GM12872 (cell line): ENCODE results near the gene GJB5.

Experiments
- CTCF ChIP-seq: IDR thresholded peaks from 3 replicates; pipeline ENCODE4 v1.5.1; 2011; ENCODE audit warnings: low read depth, mild to moderate bottlenecking, low read length, moderate library complexity; ENCODE audit not compliant: insufficient read depth

The GJB5 gene

DNA sequence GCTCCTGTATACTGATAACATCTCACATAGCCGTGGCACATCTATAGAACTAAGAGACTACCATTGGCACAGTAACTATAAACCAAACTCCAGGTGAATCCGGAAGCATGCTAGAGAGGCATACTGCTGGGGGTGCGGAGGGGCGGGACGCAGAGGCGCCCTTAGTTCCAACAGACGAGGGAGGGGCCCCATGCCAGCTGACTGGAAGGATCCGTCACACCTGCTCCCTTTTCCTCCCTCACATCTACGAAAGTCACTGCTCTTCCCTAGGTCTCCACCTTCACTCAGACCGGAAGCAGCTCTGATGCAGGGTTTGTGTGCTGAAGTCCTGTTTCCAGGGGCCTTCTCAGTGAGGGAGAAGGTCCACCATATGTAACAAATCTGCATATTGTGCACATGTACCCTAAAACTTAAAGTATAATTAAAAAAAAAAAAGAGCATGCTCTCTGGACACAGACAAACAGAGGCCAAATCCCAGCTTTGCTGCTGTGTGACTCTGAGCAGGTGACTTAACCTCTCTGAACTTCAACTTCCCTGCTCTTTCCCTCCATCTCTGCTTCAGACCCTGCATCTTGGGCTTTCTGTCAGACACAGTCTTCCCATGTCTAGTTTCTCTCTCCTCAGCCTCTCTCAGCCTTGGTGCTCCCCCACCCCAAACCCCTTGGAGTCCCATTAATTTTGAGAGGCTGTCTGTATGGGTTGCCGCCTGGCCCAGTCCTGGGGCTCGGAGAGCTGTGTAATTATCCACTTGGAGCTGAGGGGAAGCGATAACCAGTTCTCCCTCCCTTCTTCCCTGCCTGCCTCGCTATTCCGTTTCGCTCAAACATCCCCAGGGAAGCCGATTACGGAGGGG, 7.8 kb upstream of the GJB5 start:
- no peak for TF ChIP-seq CTCF

GRCh38 chr1:34747638-34747941, 7.3 kb upstream of the GJB5 start:
- TF ChIP-seq CTCF, result no peak

DNA sequence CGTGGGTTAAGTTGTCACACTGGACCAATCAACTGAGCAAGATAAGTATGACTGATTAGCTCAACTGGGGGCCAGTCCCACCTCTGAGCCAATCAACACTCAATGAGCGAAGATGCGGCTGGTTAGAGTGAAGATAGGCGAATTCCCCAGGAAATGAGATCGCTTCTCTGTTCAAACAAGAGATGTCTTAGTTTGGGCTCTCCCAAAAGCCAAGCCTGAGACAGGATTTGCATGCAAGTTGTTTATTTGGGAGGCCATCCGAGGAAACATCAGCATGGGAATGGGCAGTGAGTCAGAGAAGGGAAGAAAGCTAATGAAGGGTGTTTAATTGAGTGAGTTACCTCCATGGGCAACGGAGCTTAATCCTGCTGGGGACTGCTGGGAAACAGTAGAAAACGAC, 4.9 kb upstream of the GJB5 start:
- TF ChIP-seq CTCF, result no peak

DNA sequence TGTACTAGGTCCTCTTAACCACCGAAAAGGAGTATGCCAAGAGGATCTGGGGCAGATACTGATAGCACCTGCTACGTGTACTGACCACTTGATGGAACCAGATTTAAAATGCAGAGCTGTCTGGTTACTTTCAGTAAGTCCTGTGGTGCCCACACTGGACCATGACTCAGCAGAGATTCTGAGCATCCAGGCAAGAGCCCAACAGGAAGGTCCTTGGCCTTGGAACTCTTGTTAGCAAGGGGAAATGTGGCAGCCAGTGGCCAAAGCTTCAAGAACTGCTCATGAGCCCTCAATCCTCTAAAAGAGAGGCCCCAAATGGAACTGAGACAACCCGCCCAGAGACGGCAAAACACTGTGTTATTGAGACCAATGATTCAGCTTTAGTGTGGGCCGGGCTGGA, 4.2 kb upstream of the GJB5 start:
- TF ChIP-seq CTCF, result no peak

GRCh38 chr1:34753163-34753562, 1.7 kb upstream of the GJB5 start:
- no peak for TF ChIP-seq CTCF

- TF ChIP-seq CTCF, result no peak
Observed at GRCh38 chr1:34755961-34756360, 1.1 kb downstream of the GJB5 start.

GRCh38 chr1:34757386-34757785, 2.5 kb downstream of the GJB5 start:
- no peak for TF ChIP-seq CTCF

DNA sequence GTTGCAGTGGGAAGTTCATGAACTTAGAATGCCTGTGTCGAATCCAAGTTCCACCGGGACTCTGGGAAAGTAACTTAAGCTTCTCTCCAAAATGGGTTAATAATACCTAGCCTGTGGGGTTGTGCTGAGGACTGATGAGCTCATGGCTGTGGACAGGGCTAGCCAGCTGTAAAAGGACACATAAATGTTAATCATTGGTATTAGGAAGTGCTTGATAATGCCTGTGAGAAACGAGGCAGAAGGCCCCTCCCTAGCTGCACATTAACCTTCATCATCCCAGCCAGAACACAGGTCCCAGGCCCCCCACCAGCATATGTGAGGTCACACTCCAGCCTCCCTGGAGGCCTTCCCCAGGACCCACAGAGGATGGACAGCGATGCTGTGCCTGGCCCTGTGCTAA, 3.9 kb downstream of the GJB5 start:
- TF ChIP-seq CTCF, result no peak
